Hematopoietic multipotent progenitor cell treated with erythropoietin and hydrocortisone succinate and interleukin-3 and kit ligand, for 8 days (in vitro differentiated cells): ENCODE measurements around the gene UTP14C.
"Not testable (repeated sequence)": the region's sequence is repeated elsewhere in the genome, so short reads cannot be mapped to it uniquely, and the experiment has no call there.

ENCODE experiments used
- DNase-seq: peaks from one replicate; pipeline ENCODE4 v3.0.0-alpha.2; 2015

Gene UTP14C

GRCh38 chr13:52003541-52003940 lies 20.9 kb upstream of the UTP14C start:
- DNase-seq: no peak

- peak; percentile 70 for DNase-seq
Measured at GRCh38 chr13:52004511-52005170, 19.9 kb upstream of the UTP14C start.

GRCh38 chr13:52005841-52006522 lies 18.5 kb upstream of the UTP14C start:
- DNase-seq: no peak

GRCh38 chr13:52006523-52007245 lies 17.8 kb upstream of the UTP14C start:
- DNase-seq: no peak

GRCh38 chr13:52009946-52010345 lies 14.5 kb upstream of the UTP14C start:
- DNase-seq: peak; percentile 60

- DNase-seq: peak; percentile 40
Measured at GRCh38 chr13:52010890-52011631, 13.4 kb upstream of the UTP14C start, which contains the start of gene ATP7B. ATP7B (minus strand) TSS chr13:52011450; CDS start chr13:52011337, 113 bp downstream.

- DNase-seq: peak; percentile 99
Measured at GRCh38 chr13:52011632-52012511, 12.6 kb upstream of the UTP14C start, which contains the start of gene ALG11. ALG11 (plus strand) TSS chr13:52012398; CDS start chr13:52012419, 21 bp downstream.

GRCh38 chr13:52012512-52012836 lies 12.0 kb upstream of the UTP14C start:
- DNase-seq: no peak

GRCh38 chr13:52016296-52016695 lies 8.2 kb upstream of the UTP14C start:
- DNase-seq: no peak

GRCh38 chr13:52020191-52020590 lies 4.3 kb upstream of the UTP14C start:
- DNase-seq: no peak

- peak; percentile 97 for DNase-seq
Measured at GRCh38 chr13:52022356-52022755, 2.1 kb upstream of the UTP14C start.

GRCh38 chr13:52025475-52026245 lies 1.2 kb downstream of the UTP14C start:
- no peak for DNase-seq

GRCh38 chr13:52026246-52026626 lies 1.7 kb downstream of the UTP14C start:
- DNase-seq: peak; percentile 53

- DNase-seq: no peak
Measured at GRCh38 chr13:52027832-52028231, 3.3 kb downstream of the UTP14C start.

- no peak for DNase-seq
Measured at GRCh38 chr13:52029569-52029968, 5.1 kb downstream of the UTP14C start.

- not testable (repeated sequence) for DNase-seq
Measured at GRCh38 chr13:52030401-52030800, 5.9 kb downstream of the UTP14C start.

GRCh38 chr13:52033039-52033438 lies 8.5 kb downstream of the UTP14C start:
- DNase-seq: no peak

- DNase-seq: no peak
Measured at GRCh38 chr13:52034616-52035226, 10.2 kb downstream of the UTP14C start.

GRCh38 chr13:52036037-52036436 lies 11.5 kb downstream of the UTP14C start:
- DNase-seq: no peak

- DNase-seq: no peak
Measured at GRCh38 chr13:52043675-52044074, 19.2 kb downstream of the UTP14C start.

GRCh38 chr13:52047463-52047862 lies 23.0 kb downstream of the UTP14C start:
- DNase-seq: no peak
